HG03378 (cell line): Measurements from ENCODE around the gene DSCAML1.

Source experiments
- ATAC-seq: cut with Tn5 transposase; IDR thresholded peaks from one replicate; pipeline ENCODE4 v1.9.1; 2021; ENCODE audit warnings: mild to moderate bottlenecking, moderate library complexity; ENCODE audit not compliant: unreplicated experiment

Gene DSCAML1

GRCh38 chr11:117833401-117833891 lies 36.4 kb upstream of the DSCAML1 start:
- ATAC-seq = no peak

- ATAC-seq = no peak
Observed at GRCh38 chr11:117832511-117832910, 35.5 kb upstream of the DSCAML1 start.

- no peak for ATAC-seq
Observed at GRCh38 chr11:117831661-117832415, 34.8 kb upstream of the DSCAML1 start.

- no peak for ATAC-seq
Observed at GRCh38 chr11:117830674-117831351, 33.8 kb upstream of the DSCAML1 start.

- no peak for ATAC-seq
Observed at GRCh38 chr11:117830072-117830471, 33.1 kb upstream of the DSCAML1 start.

GRCh38 chr11:117829369-117829725 lies 32.3 kb upstream of the DSCAML1 start:
- ATAC-seq = no peak

- ATAC-seq = peak; percentile 44
Observed at GRCh38 chr11:117828611-117829368, 31.8 kb upstream of the DSCAML1 start.

GRCh38 chr11:117827521-117828511 lies 30.8 kb upstream of the DSCAML1 start:
- no peak for ATAC-seq

- ATAC-seq = no peak
Observed at GRCh38 chr11:117826832-117827231, 29.8 kb upstream of the DSCAML1 start.

GRCh38 chr11:117826190-117826570 lies 29.2 kb upstream of the DSCAML1 start:
- no peak for ATAC-seq

GRCh38 chr11:117825538-117826189 lies 28.6 kb upstream of the DSCAML1 start:
- ATAC-seq = no peak

GRCh38 chr11:117824571-117825537 lies 27.8 kb upstream of the DSCAML1 start, which contains the start of gene FXYD2:
Gene FXYD2, minus strand, starts transcription at chr11:117824744. Its CDS starts 66 bp downstream, at chr11:117824678.
- no peak for ATAC-seq

- ATAC-seq = no peak
Observed at GRCh38 chr11:117823946-117824420, 27.0 kb upstream of the DSCAML1 start.

- no peak for ATAC-seq
Observed at GRCh38 chr11:117823294-117823945, 26.4 kb upstream of the DSCAML1 start.

- no peak for ATAC-seq
Observed at GRCh38 chr11:117822074-117823033, 25.3 kb upstream of the DSCAML1 start.

GRCh38 chr11:117821431-117821830 lies 24.4 kb upstream of the DSCAML1 start:
- no peak for ATAC-seq

- no peak for ATAC-seq
Observed at GRCh38 chr11:117820516-117820915, 23.5 kb upstream of the DSCAML1 start.
